RWPE2 (cell line): ENCODE data around the gene SLC2A5.

Experiments used
- ATAC-seq: fragments of 200-7000 bp; cut with Tn5 transposase; 3 replicates; pipeline ENCODE4 v1.9.1; 2021; ENCODE audit warnings: low read depth
- DNase-seq: peaks from one replicate; pipeline ENCODE4 v3.0.0-alpha.2; 2020; ENCODE audit warnings: low spot score
- H3K27ac ChIP-seq: fragments of 450-650 bp; 2 replicates; pipeline ENCODE4 v1.5.1; 2017; ENCODE audit warnings: mild to moderate bottlenecking; ENCODE audit not compliant: poor library complexity, severe bottlenecking
- H3K27me3 ChIP-seq: fragments of 250-450 bp; sonication (Bioruptor Pico); 2 replicates; pipeline ENCODE4 v1.5.1; 2021; ENCODE audit warnings: mild to moderate bottlenecking, moderate library complexity; ENCODE audit not compliant: insufficient read depth, poor library complexity, severe bottlenecking
- H3K36me3 ChIP-seq: fragments of 250-450 bp; sonication (Bioruptor Pico); 2 replicates; pipeline ENCODE4 v1.5.1; 2020; ENCODE audit warnings: low read depth, mild to moderate bottlenecking, moderate library complexity
- H3K4me1 ChIP-seq: fragments of 250-450 bp; sonication (Bioruptor Pico); 2 replicates; pipeline ENCODE4 v1.5.1; 2021; ENCODE audit warnings: mild to moderate bottlenecking, moderate library complexity; ENCODE audit not compliant: insufficient read depth, poor library complexity, severe bottlenecking
- H3K4me3 ChIP-seq: fragments of 250-450 bp; sonication (Bioruptor Pico); 2 replicates; pipeline ENCODE4 v1.5.1; 2021; ENCODE audit warnings: mild to moderate bottlenecking, moderate library complexity; ENCODE audit not compliant: severe bottlenecking
- H3K9me3 ChIP-seq: fragments of 250-450 bp; sonication (Bioruptor Pico); 2 replicates; pipeline ENCODE4 v1.5.1; 2021; ENCODE audit warnings: mild to moderate bottlenecking, moderate library complexity; ENCODE audit not compliant: severe bottlenecking
- TF ChIP-seq, protein P1 (sequence below): fragments of 450-650 bp; IDR thresholded peaks from one replicate; pipeline ENCODE4 v1.5.1; 2017; ENCODE audit warnings: mild to moderate bottlenecking, moderate library complexity; ENCODE audit not compliant: poor library complexity, severe bottlenecking

Gene SLC2A5

DNA sequence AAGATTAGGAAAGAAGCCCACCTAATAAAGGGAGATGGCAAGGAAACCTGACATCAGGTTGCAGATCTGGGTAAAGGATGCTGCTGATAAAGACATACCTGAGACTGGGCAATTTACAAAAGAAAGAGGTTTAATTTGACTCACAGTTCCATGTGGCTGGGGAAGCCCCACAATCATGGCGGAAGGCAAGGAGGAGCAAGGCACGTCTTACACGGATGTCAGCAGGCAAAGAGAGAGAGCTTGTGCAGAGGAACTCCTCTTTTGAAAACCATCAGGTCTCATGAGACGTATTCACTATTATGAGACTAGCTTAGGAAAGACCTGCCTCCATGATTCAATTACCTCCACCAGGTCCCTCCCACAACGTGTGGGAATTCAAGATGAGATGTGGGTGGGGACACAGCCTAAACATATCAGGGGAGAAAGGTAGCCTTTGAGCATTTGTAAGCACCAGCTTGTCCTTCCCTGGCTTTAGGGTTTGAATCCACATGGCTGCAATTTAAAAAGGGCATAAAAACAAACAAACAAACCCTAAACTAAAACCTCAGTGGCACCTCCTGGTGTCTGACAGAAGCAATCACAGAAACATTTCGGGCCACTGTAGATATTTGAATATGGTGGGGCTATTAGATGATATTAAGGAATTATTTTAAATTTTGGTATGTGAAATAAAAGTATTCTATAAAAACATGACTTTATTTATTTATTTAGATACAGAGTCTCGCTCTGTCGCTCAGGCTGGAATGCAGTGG, 76.3 kb downstream of the SLC2A5 start:
- Histone ChIP-seq H3K36me3 (no peaks in the 10 kb centered on the region), H3K9me3 (no peaks in the 10 kb centered on the region), H3K27ac (no peak overlapping the region), H3K4me3 (no peak overlapping the region), H3K4me1 (no peaks in the 10 kb centered on the region), H3K27me3 (no peaks in the 10 kb centered on the region)
- ATAC-seq (no peak), DNase-seq (no peak)
- TF ChIP-seq, protein P1, sequence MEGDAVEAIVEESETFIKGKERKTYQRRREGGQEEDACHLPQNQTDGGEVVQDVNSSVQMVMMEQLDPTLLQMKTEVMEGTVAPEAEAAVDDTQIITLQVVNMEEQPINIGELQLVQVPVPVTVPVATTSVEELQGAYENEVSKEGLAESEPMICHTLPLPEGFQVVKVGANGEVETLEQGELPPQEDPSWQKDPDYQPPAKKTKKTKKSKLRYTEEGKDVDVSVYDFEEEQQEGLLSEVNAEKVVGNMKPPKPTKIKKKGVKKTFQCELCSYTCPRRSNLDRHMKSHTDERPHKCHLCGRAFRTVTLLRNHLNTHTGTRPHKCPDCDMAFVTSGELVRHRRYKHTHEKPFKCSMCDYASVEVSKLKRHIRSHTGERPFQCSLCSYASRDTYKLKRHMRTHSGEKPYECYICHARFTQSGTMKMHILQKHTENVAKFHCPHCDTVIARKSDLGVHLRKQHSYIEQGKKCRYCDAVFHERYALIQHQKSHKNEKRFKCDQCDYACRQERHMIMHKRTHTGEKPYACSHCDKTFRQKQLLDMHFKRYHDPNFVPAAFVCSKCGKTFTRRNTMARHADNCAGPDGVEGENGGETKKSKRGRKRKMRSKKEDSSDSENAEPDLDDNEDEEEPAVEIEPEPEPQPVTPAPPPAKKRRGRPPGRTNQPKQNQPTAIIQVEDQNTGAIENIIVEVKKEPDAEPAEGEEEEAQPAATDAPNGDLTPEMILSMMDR: no peak

DNA sequence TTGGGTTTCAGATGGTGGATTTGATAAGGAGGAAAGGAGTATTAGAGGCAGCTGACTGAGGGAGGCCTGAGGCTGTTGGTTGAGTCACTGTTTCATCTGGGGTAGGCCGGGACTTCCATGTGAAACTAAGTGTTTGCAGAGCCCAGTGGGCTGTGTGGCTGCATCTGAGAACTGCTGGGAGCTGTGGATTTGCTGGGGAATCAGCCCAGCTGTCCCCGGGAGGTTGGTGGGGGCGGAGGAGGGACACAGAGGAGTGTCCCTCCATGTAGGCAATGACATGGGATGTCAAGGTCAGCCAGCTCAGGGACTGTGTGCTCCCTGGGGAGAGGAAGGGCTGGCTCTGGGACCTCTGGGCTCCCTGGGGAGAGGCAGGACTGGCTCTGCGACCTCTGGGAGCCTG, 79.6 kb downstream of the SLC2A5 start:
- no peak overlapping the region for H3K27ac ChIP-seq
- no peaks in the 10 kb centered on the region for H3K9me3 ChIP-seq
- H3K36me3 ChIP-seq: no peaks in the 10 kb centered on the region
- H3K4me3 ChIP-seq: no peak overlapping the region
- TF ChIP-seq, protein P1: no peak
- DNase-seq (no peak), ATAC-seq (no peak)
- peaks cover 6% of the 10 kb centered on the region for H3K4me1 ChIP-seq
- no peaks in the 10 kb centered on the region for H3K27me3 ChIP-seq

DNA sequence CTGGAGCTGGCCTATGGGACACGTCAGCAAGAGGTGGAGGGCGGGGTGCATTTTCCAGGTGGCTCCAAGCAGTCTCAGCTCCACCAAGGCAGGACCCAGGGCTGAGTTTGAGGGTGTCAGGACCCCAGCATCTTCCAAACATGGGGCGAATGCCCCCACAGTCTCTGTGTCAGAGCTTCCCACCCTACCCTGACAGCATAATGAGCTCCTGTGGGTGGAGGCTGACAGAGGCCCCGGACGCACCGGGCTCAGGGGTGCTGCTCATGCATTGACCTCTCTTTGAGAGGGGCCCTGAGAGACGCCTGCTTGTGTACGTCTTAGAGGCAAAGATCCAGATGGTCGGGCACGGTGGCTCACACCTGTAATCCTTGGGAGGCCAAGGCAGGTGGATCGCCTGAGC, 80.4 kb downstream of the SLC2A5 start:
- DNase-seq (no peak), ATAC-seq (no peak)
- Histone ChIP-seq H3K4me3 (no peak overlapping the region), H3K27me3 (no peaks in the 10 kb centered on the region), H3K27ac (no peak overlapping the region), H3K9me3 (no peaks in the 10 kb centered on the region), H3K4me1 (peaks cover 6% of the 10 kb centered on the region), H3K36me3 (no peaks in the 10 kb centered on the region)
- TF ChIP-seq, protein P1: no peak

DNA sequence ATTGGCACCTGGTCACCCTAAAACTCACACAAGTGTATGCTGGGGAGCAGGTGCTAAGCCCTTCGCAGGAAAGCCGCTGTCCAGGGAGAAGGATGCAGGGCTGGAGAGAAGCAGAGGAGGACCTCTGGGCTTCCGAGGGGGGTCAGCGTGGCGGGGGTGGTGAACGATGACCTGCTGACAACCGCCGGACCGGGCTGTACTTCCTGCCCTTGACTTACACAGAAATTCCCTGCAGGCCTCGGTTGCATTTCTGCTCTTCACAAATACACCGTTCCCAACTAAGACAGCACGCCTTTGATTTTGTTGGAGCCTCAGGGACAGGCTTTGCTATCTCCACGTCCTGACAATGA, 80.8 kb downstream of the SLC2A5 start:
- Histone ChIP-seq H3K9me3 (no peaks in the 10 kb centered on the region), H3K4me3 (no peak overlapping the region), H3K36me3 (no peaks in the 10 kb centered on the region), H3K27me3 (no peaks in the 10 kb centered on the region), H3K27ac (no peak overlapping the region), H3K4me1 (peaks cover 6% of the 10 kb centered on the region)
- no peak for ATAC-seq
- TF ChIP-seq, protein P1: no peak
- no peak for DNase-seq

DNA sequence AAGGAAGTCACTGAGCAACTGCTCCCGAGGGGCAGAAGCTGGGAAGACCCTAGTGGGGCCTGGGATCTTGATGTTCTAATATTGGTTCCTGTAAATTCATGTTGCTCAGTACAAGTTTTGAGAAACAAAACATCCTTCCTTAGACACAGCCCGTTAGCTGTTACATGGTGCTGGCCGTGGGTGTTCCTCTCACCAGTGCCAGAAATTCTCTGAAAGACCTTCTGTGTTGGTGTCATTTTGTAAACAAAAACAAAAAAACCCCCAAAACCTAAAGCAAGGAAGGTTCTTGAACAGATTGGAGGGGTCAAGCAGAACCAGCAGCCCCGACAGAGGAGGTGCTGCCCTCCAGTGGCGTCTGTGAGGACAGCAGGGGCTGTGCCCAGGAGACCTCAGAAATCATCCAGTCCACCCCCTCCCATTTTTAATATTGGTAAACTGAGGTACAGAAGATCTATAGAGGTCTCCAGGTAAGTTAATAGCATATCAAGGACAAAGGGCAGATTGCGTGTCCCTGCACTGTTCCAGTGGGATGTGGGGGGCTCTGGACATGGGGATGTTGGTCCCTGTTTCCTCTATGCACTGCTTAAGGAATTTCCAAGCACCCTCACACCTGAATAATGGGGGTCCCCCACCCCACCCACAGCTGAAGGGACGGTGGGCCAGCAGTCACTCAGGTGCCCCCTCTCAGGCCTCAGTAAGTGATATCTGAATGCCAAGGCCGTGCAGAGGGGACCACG, 81.4 kb downstream of the SLC2A5 start:
- H3K4me1 ChIP-seq: peaks cover 6% of the 10 kb centered on the region
- TF ChIP-seq, protein P1: peak; percentile 93
- peak overlapping the region; percentile 71 for H3K27ac ChIP-seq
- 0 out of 3 replicates have a peak, but pooled peaks have one; percentile 35 for ATAC-seq
- no peaks in the 10 kb centered on the region for H3K9me3 ChIP-seq
- no peaks in the 10 kb centered on the region for H3K27me3 ChIP-seq
- H3K36me3 ChIP-seq: no peaks in the 10 kb centered on the region
- DNase-seq: no peak
- H3K4me3 ChIP-seq: no peak overlapping the region
